Fibroblast of pulmonary artery (primary cell): Measurements from ENCODE around the gene LTBP1.

Source experiments
- DNase-seq: peaks from one replicate; pipeline ENCODE4 v3.0.0-alpha.2; 2010; ENCODE audit warnings: low read depth
- H3K4me3 ChIP-seq: replicated peaks from 2 replicates; pipeline ENCODE4 v1.5.1; 2011; ENCODE audit warnings: low read depth, mild to moderate bottlenecking, control low read depth, low read length, moderate library complexity
- TF ChIP-seq, protein P1 (sequence below): IDR thresholded peaks from 2 replicates; pipeline ENCODE4 v1.5.1; 2011; ENCODE audit warnings: mild to moderate bottlenecking, control low read depth, low read length, inconsistent platforms; ENCODE audit errors: missing control alignments

Gene LTBP1

GRCh38 chr2:33022395-33022985, 75.7 kb downstream of the LTBP1 start:
- TF ChIP-seq, protein P1, sequence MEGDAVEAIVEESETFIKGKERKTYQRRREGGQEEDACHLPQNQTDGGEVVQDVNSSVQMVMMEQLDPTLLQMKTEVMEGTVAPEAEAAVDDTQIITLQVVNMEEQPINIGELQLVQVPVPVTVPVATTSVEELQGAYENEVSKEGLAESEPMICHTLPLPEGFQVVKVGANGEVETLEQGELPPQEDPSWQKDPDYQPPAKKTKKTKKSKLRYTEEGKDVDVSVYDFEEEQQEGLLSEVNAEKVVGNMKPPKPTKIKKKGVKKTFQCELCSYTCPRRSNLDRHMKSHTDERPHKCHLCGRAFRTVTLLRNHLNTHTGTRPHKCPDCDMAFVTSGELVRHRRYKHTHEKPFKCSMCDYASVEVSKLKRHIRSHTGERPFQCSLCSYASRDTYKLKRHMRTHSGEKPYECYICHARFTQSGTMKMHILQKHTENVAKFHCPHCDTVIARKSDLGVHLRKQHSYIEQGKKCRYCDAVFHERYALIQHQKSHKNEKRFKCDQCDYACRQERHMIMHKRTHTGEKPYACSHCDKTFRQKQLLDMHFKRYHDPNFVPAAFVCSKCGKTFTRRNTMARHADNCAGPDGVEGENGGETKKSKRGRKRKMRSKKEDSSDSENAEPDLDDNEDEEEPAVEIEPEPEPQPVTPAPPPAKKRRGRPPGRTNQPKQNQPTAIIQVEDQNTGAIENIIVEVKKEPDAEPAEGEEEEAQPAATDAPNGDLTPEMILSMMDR, result no peak
- DNase-seq, result no peak
- H3K4me3 ChIP-seq, result no peak overlapping the region

DNA sequence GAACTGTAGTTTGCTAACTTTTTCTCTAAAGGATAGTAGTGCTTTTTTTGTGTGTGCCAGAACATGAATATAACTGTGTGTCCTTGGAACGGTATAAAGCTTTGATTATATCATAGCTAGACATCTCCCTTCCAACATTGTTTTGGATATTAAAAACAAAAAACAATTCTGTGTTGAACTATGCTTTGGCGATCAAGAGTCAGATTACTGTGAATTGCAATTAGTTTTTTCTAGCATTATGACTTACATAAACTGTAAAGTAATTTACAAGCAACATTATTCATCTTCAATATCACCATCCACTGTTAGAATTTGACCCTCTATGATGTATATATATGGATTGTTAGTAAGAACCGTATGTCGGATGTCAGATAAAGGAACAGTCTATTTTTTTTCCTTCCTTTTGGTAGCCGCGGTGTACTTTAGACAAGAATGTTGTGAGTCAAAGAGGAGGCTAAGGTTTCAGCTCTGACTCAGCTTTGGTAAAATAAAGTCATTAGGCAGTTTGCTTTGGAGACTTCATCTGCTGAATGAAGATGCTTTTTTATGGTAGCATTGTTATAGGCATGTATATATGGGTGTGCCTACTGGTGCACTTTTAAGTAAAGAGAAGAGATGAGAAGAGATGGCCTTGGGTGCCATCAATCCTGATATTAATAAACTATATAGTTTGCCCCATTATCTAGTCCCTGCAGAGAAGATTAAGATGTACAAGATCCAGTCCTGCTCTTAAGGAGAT, 76.4 kb downstream of the LTBP1 start:
- no peak overlapping the region for H3K4me3 ChIP-seq
- TF ChIP-seq, protein P1, result no peak
- DNase-seq, result peak; percentile 84

DNA sequence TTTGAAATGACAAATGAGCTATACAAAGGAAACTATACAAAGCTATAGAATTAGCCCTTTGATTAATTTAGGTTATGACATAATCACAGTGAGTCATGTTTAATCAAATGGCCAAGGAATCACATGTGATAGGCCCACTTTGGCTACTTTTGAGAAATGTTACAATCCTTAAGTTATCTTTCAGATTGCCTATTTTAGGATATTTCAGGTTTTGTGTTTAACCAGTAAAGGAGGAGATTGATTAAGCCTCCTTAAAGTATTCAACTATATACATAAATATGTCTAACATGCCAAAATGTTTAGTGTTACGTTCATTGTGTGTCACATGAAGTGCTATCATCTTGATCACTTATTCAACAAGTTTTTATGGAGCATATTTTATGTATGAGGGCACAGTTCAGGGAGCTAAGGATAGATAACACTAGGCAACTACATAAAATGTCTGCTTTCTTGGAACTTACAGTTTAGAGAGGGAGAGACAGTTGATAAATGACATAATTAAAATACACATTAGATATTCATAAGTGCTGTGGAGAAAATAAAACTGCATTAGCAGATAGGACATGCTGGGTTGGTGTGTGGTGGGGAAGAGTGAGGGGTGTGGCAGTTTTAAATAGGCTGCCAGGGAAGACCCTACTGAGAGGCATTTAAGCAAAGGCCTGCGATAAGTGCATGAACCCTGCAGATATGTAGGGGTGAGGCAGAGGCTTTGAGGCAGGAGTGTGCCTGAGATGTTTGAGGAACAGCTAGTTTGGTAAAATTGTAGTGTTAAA, 77.2 kb downstream of the LTBP1 start:
- no peak overlapping the region for H3K4me3 ChIP-seq
- DNase-seq, result peak; percentile 18
- TF ChIP-seq, protein P1, result no peak

DNA sequence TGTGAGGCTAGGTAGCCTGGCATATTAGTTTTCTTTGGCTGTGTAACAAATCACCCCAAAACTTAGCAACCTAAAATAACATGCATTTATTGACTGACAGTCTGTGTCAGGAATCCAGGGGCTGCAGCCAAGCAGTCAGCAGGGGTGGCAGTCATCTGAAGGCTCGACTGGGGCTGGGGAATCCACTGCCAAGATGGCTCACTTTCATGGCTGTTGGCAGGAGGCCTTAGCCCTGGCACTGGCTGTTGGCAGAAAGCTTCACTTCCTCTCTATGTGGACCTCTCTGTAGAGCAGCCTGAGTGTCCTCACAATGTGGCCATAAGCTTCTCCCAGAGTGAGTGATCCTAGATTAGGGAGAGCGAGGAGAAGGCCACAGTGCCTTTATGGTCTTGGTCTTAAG, 78.0 kb downstream of the LTBP1 start:
- H3K4me3 ChIP-seq, result no peak overlapping the region
- TF ChIP-seq, protein P1, result no peak
- DNase-seq, result no peak

GRCh38 chr2:33029459-33029858, 82.7 kb downstream of the LTBP1 start:
- TF ChIP-seq, protein P1, result no peak
- no peak overlapping the region for H3K4me3 ChIP-seq
- no peak for DNase-seq

DNA sequence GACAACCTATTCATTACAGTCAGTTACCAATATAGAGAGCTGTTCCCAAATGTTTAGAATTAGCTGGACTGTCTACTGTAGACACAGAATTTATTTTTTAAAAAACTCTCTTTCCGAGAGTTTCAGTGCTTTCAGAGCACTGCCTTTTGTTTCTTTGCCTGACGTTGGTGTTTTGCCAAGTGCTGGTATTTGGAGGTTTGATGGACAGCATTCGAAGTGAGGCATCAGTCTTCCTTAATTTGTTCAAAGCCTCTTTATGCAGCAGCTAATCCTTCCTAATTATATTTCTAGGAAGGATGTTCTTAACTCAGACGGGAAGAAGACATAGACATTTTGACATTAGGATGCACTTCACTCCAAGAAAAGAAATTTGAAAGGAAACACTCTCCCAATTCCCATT, 83.2 kb downstream of the LTBP1 start:
- H3K4me3 ChIP-seq, result no peak overlapping the region
- DNase-seq, result no peak
- TF ChIP-seq, protein P1, result no peak
